HG02571 (cell line): ENCODE measurements around the gene ATG2A.

ENCODE experiments used
- ATAC-seq: cut with Tn5 transposase; IDR thresholded peaks from one replicate; pipeline ENCODE4 v1.9.1; 2021; ENCODE audit warnings: mild to moderate bottlenecking, moderate library complexity; ENCODE audit not compliant: unreplicated experiment

ATG2A gene

GRCh38 chr11:64888406-64888728 lies 28.6 kb downstream of the ATG2A start:
- ATAC-seq: no peak

DNA sequence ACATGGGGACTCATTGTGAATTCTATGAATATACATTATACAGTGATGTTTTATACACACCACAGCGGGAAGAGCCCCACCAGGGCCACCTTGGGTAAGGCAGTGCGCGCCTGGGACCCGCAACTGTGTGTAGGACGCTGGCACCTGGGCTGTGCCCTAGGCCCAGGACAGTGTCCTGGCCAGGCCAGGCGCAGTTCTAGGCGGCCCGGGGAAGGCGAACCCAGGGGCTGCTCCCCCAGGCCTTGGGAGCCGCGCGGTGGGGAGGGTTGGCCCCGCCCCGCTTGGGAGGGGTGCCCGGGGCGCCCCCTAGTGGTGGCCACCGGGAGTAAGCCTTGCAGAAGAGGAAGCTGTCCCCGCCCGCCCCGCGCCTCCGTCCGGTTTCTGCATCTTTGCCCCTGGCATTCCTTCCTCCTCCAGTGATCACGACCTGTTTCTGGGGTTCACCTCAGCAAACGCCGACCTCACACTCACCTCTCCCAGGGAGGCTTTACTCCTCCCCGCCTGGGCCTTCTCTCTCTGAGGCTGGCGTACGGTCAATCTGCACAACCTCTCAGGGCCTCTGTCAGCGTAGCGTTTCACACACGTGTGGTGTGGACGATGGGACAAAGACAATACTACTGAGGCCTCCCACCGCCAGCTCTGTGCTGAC lies 29.1 kb downstream of the ATG2A start:
- ATAC-seq: peak; percentile 72

DNA sequence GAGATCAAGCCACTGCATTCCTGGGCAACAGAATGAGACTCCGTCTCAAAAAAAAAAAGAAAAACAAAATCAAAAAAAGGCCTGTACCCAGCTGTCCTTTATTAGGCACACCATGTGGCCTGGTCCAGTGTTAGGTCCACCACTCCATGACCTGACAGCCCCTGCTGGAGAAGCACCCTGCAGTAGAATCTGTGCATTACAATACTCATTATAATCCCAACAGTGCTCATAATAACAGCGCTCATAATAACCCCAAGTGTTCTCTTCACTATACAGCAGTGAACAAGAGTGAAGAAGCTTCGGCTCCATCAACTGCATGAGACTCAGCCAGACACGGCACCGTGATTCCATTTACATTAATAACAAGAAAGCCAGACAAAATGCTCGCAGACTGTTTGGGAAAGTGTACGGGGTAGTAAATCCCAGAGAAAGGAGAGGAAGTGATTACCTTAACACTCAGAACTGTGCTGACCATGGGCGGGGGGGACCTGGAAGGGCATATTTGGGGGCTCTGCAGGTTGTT lies 29.7 kb downstream of the ATG2A start:
- ATAC-seq: no peak

- ATAC-seq: no peak
Observed at GRCh38 chr11:64885367-64886286, 31.4 kb downstream of the ATG2A start.

- no peak for ATAC-seq
Observed at GRCh38 chr11:64884019-64884418, 33.0 kb downstream of the ATG2A start.

- no peak for ATAC-seq
Observed at GRCh38 chr11:64883575-64883974, 33.4 kb downstream of the ATG2A start.

DNA sequence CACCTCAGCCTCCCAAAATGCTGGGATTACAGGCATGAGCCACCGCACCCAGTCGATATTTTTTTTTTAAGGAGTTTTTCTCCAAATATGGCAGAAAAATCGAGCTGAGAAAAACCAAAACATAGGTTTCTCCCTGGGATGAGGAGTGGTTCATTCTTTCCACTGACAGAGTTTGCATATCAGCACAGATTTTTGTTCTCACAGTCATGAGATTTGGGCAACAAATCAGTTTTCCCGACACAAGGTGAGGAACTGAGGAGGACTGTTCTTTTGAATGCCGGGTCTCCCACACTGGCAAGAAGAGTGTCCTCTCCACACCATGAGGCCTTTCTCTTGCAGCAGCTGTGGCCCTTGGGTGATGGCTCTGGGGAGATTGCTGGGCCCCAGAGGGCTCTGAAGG lies 34.8 kb downstream of the ATG2A start:
- no peak for ATAC-seq

DNA sequence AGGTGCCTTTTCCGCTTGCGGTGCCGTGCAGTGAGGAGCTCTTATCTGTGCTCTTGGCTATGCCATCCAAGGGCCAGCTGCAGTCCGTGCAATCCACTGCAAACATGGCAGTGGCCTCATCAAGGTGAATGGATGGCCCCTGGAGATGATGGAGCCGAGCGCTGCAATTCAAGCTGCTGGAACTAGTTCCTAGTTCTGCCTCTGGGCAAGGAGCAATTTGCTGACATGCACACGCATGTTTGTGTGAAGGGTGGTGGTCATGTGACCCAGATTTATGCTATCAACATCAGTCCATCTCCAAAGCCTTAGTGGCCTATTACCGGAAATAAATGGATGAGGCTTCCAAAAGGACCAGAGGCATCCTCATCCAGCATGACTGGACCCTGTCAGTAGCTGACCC lies 35.5 kb downstream of the ATG2A start:
- no peak for ATAC-seq

DNA sequence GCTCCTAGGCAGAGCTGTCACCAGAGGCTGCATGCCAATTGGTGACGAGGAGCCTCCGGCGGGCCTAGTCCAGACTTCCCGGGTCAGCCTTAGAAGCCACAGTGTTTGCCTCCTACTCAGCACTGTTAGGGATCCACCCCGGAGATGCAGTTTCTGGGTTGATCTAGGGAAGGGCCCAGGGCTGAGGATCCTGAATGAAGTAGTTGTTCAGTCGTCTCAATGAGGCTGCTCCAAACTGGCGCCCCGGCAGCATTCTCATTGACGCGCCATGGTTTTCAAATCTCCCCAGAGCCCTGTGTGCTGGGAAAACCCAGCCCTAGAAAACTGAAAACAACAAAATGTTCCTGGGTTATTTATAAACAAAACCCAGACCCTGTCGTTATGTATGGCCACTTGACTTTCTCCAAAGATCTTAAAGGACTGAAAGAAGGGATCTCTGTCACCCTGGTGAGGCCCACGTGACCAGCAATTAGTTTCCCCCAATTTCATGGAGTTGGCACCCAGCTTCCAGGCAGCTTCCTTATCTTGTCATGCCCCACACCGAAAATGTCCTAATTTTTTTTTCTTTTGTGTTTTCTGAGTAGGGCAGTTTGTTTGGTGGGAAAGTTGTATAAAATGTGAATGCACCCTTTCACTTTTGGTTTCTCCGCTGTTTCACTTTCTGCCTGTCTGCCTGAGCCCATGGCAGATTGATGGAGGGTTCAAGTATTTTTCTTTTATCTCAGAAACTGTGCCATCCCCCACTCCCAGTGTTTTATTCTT lies 36.6 kb downstream of the ATG2A start:
- no peak for ATAC-seq

DNA sequence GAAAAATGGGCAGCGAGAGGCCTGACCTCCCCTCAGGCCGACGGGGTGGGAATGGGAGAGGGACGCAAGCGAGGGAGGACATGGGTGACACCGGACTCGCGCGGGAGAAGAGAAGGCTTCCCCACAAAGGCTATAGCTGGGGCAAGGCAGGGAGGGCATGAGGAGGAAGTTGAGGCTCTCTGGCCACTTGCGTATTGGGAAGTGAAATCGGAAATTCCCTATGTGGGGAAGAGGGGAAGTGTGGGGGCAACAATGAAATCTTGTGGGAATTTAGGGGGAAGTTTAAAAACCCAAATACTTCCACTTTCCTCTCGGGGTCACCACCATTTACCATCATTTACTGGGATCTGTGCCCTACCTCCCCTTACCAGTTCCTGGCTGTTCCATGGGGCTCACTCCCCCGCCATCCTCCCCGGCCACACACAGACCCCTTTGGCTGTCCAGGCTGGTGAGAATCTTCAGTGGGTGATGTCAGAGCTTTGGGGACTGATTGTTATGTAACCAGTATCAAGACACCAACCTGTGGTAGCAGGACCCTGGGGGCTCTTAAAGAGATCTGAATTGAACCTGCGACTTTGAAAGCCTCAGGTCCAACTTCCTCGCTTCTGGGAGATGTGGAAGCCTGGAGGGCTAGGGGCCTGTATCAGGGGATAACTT lies 37.6 kb downstream of the ATG2A start:
- no peak for ATAC-seq

- peak; percentile 75 for ATAC-seq
Observed at GRCh38 chr11:64878494-64879243, 38.3 kb downstream of the ATG2A start, which contains the start of gene EHD1. Gene EHD1, minus strand, starts transcription at chr11:64878621. Its CDS starts 157 bp downstream, at chr11:64878464.

DNA sequence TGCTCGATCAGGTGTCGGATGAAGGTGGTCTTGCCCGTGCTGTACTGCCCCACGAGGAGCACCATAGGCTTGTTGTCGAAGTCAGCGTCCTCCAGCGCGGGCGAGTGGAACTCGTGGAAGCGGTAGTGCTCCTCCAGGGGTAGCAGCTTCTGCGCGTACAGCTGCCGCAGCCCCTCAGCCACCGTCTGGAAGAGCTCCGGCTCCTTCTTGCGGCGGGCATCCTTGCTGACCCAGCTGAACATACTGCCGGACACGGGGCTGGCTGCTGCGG lies 38.9 kb downstream of the ATG2A start:
- ATAC-seq: no peak

- ATAC-seq: no peak
Observed at GRCh38 chr11:64877390-64878222, 39.4 kb downstream of the ATG2A start.

DNA sequence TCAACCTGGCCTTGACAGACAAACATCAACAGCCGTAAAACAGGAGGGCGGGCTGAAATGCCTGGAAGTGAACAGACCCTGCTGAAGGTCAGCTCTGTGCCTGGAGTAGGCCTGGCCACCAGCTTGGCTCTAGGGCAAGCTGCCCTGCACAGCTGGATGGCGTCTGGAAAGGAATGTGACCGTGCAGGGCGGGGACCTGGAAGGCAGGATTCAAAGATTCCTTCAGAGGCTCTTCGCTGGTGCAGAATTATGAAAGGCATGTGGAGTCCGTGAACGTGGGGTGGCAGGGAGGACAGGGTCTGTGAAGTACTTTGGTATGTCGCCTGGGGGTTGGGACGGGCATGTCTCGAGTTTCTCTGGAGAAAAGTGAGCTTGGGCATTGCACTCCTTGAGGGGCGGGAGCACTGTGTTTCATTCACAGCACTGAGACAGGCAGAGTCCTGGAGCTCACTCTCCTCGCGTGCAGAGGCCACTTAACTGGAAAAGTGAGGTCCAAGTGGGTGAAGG lies 40.1 kb downstream of the ATG2A start:
- no peak for ATAC-seq

- ATAC-seq: no peak
Observed at GRCh38 chr11:64876229-64876750, 40.7 kb downstream of the ATG2A start.

DNA sequence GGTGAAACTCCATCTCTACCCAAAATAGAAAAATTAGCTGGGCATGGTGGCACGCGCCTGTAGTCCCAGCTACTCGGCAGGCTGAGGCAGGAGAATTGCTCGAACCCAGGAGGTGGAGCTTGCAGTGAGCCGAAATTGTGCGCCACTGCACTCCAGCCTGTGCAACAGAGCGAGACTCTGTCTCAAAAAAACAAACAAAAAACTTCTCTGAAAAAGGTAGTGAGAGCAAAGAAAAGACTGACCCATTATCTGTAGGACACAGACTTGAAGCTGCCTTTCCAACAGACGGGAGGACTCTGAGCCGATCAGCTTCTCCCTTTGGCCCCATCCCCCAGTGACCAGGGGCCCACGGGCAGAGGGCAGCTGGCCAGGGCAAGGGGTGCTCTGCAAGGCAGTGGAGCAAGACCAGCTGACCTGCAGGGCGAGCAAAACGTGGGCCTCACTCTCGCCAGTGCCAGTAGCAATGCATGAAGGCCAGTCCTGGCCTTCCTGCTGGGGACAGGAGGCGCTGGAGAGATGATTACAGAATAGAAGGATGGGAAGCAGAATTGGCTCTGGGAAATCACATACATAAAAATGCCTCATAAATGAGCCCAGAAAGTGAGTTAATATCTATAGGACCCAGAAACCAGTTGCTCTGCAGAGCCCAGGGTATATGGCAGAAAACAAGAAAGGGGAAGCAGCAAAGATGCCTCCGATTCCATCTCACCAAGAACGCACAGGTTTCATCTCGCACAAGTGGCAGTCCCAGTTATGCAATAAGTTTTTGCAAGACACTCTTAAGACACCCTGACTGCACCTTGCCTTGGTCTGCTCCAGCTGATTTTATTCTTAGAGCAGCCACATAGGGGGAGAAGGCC lies 41.4 kb downstream of the ATG2A start:
- no peak for ATAC-seq

GRCh38 chr11:64874308-64875240 lies 42.4 kb downstream of the ATG2A start:
- no peak for ATAC-seq
